A673 (cell line): Measurements from ENCODE around the gene MLST8.

ENCODE experiments used
- EZH2 ChIP-seq: fragments of 200-600 bp; sonication (generic); IDR thresholded peaks from 2 replicates; pipeline ENCODE4 v1.6.1; 2017; ENCODE audit warnings: borderline replicate concordance, low read depth, mild to moderate bottlenecking, mixed read lengths, antibody characterized with exemption, low read length; ENCODE audit not compliant: poor library complexity, severe bottlenecking
- TF ChIP-seq, protein P1 (sequence below): fragments of 300-800, 200-600 bp; sonication (generic); conservative IDR thresholded peaks from 2 replicates; pipeline ENCODE4 v1.5.1; 2017; ENCODE audit warnings: low read depth, mild to moderate bottlenecking, antibody characterized with exemption, low read length, moderate library complexity, mixed read lengths

GRCh38 chr16:2205104-2205966, at the start of gene MLST8:
- TF ChIP-seq, protein P1, sequence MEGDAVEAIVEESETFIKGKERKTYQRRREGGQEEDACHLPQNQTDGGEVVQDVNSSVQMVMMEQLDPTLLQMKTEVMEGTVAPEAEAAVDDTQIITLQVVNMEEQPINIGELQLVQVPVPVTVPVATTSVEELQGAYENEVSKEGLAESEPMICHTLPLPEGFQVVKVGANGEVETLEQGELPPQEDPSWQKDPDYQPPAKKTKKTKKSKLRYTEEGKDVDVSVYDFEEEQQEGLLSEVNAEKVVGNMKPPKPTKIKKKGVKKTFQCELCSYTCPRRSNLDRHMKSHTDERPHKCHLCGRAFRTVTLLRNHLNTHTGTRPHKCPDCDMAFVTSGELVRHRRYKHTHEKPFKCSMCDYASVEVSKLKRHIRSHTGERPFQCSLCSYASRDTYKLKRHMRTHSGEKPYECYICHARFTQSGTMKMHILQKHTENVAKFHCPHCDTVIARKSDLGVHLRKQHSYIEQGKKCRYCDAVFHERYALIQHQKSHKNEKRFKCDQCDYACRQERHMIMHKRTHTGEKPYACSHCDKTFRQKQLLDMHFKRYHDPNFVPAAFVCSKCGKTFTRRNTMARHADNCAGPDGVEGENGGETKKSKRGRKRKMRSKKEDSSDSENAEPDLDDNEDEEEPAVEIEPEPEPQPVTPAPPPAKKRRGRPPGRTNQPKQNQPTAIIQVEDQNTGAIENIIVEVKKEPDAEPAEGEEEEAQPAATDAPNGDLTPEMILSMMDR = no peak; the same call in 1 of the 2 replicates
- no peak for TF ChIP-seq EZH2
